CD14-positive monocyte (primary cell): Measurements from ENCODE around the gene ATG3. TPM values are rescaled to one million over a fixed set of nuclear protein-coding genes. Genes with fewer than 3 reads are reported as not detected.

Source experiments
- DNase-seq, 3 donors: peaks; one replicate each; pipeline ENCODE4 v3.0.0-alpha.2; 2011 to 2022
- H2AFZ ChIP-seq: 2 replicates; pipeline ENCODE4 v1.6.0; 2012; ENCODE audit warnings: mild to moderate bottlenecking, low read depth, low read length, inconsistent platforms; ENCODE audit not compliant: insufficient read depth, poor library complexity, severe bottlenecking
- H3K27ac ChIP-seq, 2 donors: 1 replicate in 1 of 2; 2 replicates in 1 of 2; pipeline ENCODE4 v1.5.1; 2012 to 2013; ENCODE audit warnings: low read length in 2 of 2, control low read depth in 1 of 2, inconsistent platforms in 1 of 2, low read depth in 1 of 2, mild to moderate bottlenecking in 1 of 2
- H3K27me3 ChIP-seq, 2 donors: one replicate each; pipeline versions ENCODE4 v1.6.0 to v1.6.1; 2011 to 2013; ENCODE audit warnings: low read length in 2 of 2; ENCODE audit not compliant: control insufficient read depth in 2 of 2, insufficient read depth in 2 of 2
- H3K36me3 ChIP-seq, 2 donors: replicated peaks in 1 of 2; 1 replicate in 1 of 2; 2 replicates in 1 of 2; pipeline versions ENCODE4 v1.5.1 to v1.6.1; 2012 to 2013; ENCODE audit warnings: low read length in 2 of 2, control low read depth in 1 of 2, inconsistent platforms in 1 of 2, mild to moderate bottlenecking in 1 of 2; ENCODE audit not compliant: insufficient read depth in 2 of 2, control insufficient read depth in 1 of 2
- H3K4me1 ChIP-seq, 2 donors: 1 replicate in 1 of 2; 2 replicates in 1 of 2; pipeline versions ENCODE4 v1.5.1 to v1.6.1; 2012 to 2013; ENCODE audit warnings: low read length in 2 of 2, control low read depth in 1 of 2, inconsistent platforms in 1 of 2, mild to moderate bottlenecking in 1 of 2, moderate library complexity in 1 of 2; ENCODE audit not compliant: insufficient read depth in 2 of 2, control insufficient read depth in 1 of 2
- H3K4me2 ChIP-seq: replicated peaks from 2 replicates; pipeline ENCODE3; 2012; ENCODE audit warnings: low read length, moderate library complexity, mild to moderate bottlenecking; ENCODE audit not compliant: poor library complexity, severe bottlenecking; ENCODE audit errors: extremely low read depth
- H3K4me3 ChIP-seq, 3 experiments: fragments of 200-600 bp in 1 of 3; sonication (generic) in 1 of 3; replicated peaks in 1 of 3; 1 replicate in 2 of 3; 2 replicates in 1 of 3; pipeline ENCODE4 v1.5.1; 2011 to 2013; ENCODE audit warnings: low read length in 3 of 3, mild to moderate bottlenecking in 3 of 3, control low read depth in 2 of 3, low read depth in 2 of 3, inconsistent platforms in 1 of 3, moderate library complexity in 1 of 3
- H3K79me2 ChIP-seq: 2 replicates; pipeline ENCODE4 v1.6.0; 2012; ENCODE audit warnings: mild to moderate bottlenecking, control low read depth, inconsistent platforms, low read length, moderate library complexity; ENCODE audit not compliant: insufficient read depth
- H3K9ac ChIP-seq: 2 replicates; pipeline ENCODE4 v1.6.0; 2017; ENCODE audit warnings: low read length, mild to moderate bottlenecking; ENCODE audit not compliant: insufficient read depth, poor library complexity, severe bottlenecking
- H3K9me3 ChIP-seq, 2 donors: replicated peaks in 1 of 2; 1 replicate in 1 of 2; 2 replicates in 1 of 2; pipeline versions ENCODE4 v1.5.1 to v1.6.1; 2012 to 2013; ENCODE audit warnings: low read length in 2 of 2, control low read depth in 1 of 2; ENCODE audit not compliant: control insufficient read depth in 1 of 2, insufficient read depth in 1 of 2
- H4K20me1 ChIP-seq: 2 replicates; pipeline ENCODE4 v1.6.0; 2012; ENCODE audit warnings: mild to moderate bottlenecking, low read length, control low read depth, moderate library complexity; ENCODE audit not compliant: insufficient read depth
- H3K27ac Mint-ChIP-seq, 7 donors: one replicate each; pipeline ENCODE4 v1.8.0; 2020; ENCODE audit warnings: mild to moderate bottlenecking in 7 of 7, mixed read lengths in 7 of 7, moderate library complexity in 6 of 7, inconsistent platforms in 2 of 7
- H3K27me3 Mint-ChIP-seq, 3 donors: one replicate each; pipeline ENCODE4 v1.8.0; 2021 to 2022; ENCODE audit warnings: low read depth in 3 of 3, mild to moderate bottlenecking in 3 of 3, mixed read lengths in 3 of 3, moderate library complexity in 3 of 3, inconsistent platforms in 1 of 3
- H3K36me3 Mint-ChIP-seq, 2 donors: one replicate each; pipeline ENCODE4 v1.8.0; 2020; ENCODE audit warnings: mixed read lengths in 2 of 2, inconsistent platforms in 1 of 2, mild to moderate bottlenecking in 1 of 2
- H3K4me1 Mint-ChIP-seq: one replicate; pipeline ENCODE4 v1.8.0; 2020; ENCODE audit warnings: mild to moderate bottlenecking, mixed read lengths
- H3K4me3 Mint-ChIP-seq, 2 donors: one replicate each; pipeline ENCODE4 v1.8.0; 2020; ENCODE audit warnings: mild to moderate bottlenecking in 2 of 2, mixed read lengths in 2 of 2, moderate library complexity in 1 of 2
- H3K9me3 Mint-ChIP-seq, 7 donors: one replicate each; pipeline ENCODE4 v1.8.0; 2020 to 2022; ENCODE audit warnings: mixed read lengths in 7 of 7, mild to moderate bottlenecking in 6 of 7, moderate library complexity in 6 of 7, inconsistent platforms in 2 of 7
- CTCF ChIP-seq: fragments of 200-600 bp; IDR thresholded peaks from one replicate; pipeline ENCODE4 v1.8.0; 2022; ENCODE audit warnings: antibody characterized with exemption, mild to moderate bottlenecking
- WGBS: methylation state at CpG from one replicate; pipeline ENCODE4 v1.1.5; 2013; ENCODE audit warnings: missing lambda C conversion rate; ENCODE audit not compliant: insufficient coverage; 5-methylcytosine and 5-hydroxymethylcytosine counted together
- intact Hi-C, 2 donors: fragments of 100-400 bp; cut with micrococcal nuclease; formaldehyde crosslinking; loops; one replicate each; pipeline versions ENCODE4 v1.15.0 to v1.15.1; 2023
- polyA plus RNA-seq, 3 donors: library from polyadenylated mRNA; depleted of rRNA in 1 of 3; unstranded in 2 of 3; stranded (reverse) in 1 of 3; fragments of 300-500 nt in 2 of 3; fragments of >200 nt in 1 of 3; fragmentation: Illumina TruSeq in 2 of 3; gene quantifications; 1 replicate in 2 of 3; 2 replicates in 1 of 3; pipeline ENCODE4 v1.2.3, GENCODE V29; 2012 to 2021

ATG3 gene
- polyA plus RNA-seq, 3 donors, result 99.8 to 288 (median 226) TPM

- H3K4me1 Mint-ChIP-seq, result peaks cover under 1% of the 10 kb centered on the region
- H3K36me3 ChIP-seq, result peaks cover 8 to 22% of the 10 kb centered on the region in 2 donors
- intact Hi-C loops, result no loop called here
- H3K4me3 Mint-ChIP-seq, result no peak overlapping the region
- H3K9ac ChIP-seq, result no peak overlapping the region
- no peak overlapping the region for H3K27ac ChIP-seq
- TF ChIP-seq CTCF, result no peak
- H3K9me3 ChIP-seq, result no peaks in the 10 kb centered on the region
- H3K27me3 ChIP-seq, result no peaks in the 10 kb centered on the region
- no peaks in the 10 kb centered on the region for H4K20me1 ChIP-seq
- H3K9me3 Mint-ChIP-seq, result peaks cover 0 to 2% (median 0%) of the 10 kb centered on the region in 7 donors
- no peaks in the 10 kb centered on the region for H3K4me1 ChIP-seq
- H3K36me3 Mint-ChIP-seq, result peaks cover 25 to 31% of the 10 kb centered on the region in 2 donors
- no peaks in the 10 kb centered on the region for H3K79me2 ChIP-seq
- H3K4me3 ChIP-seq, result no peak overlapping the region
- H3K27ac Mint-ChIP-seq, result no peak overlapping the region
- H3K4me2 ChIP-seq, result no peak overlapping the region
- no peak overlapping the region for H2AFZ ChIP-seq
- no peak for DNase-seq
- WGBS, result no CpG with 5 or more reads among the region's 2 CpGs
- H3K27me3 Mint-ChIP-seq, result peaks cover 0 to 3% (median 0%) of the 10 kb centered on the region in 3 donors
These were observed 36.2 kb upstream of the ATG3 start for GRCh38 chr3:112597945-112598344.

GRCh38 chr3:112594856-112595255, 33.1 kb upstream of the ATG3 start:
- H3K9ac ChIP-seq, result no peak overlapping the region
- intact Hi-C loops, result no loop called here
- H3K27ac Mint-ChIP-seq, result no peak overlapping the region
- peaks cover 10% of the 10 kb centered on the region for H3K4me1 Mint-ChIP-seq
- no peak overlapping the region for H3K4me2 ChIP-seq
- H3K27ac ChIP-seq, result no peak overlapping the region
- H3K4me1 ChIP-seq, result peaks cover 4 to 8% of the 10 kb centered on the region in 2 donors
- no peak for DNase-seq
- H3K36me3 Mint-ChIP-seq, result peaks cover 48 to 57% of the 10 kb centered on the region in 2 donors
- H3K79me2 ChIP-seq, result no peaks in the 10 kb centered on the region
- peaks cover 0 to 4% (median 0%) of the 10 kb centered on the region in 7 donors for H3K9me3 Mint-ChIP-seq
- H2AFZ ChIP-seq, result no peak overlapping the region
- no peaks in the 10 kb centered on the region for H4K20me1 ChIP-seq
- TF ChIP-seq CTCF, result no peak
- H3K36me3 ChIP-seq, result peaks cover 14 to 43% of the 10 kb centered on the region in 2 donors
- H3K4me3 Mint-ChIP-seq, result no peak overlapping the region
- no peak overlapping the region for H3K4me3 ChIP-seq
- H3K27me3 ChIP-seq, result no peaks in the 10 kb centered on the region
- WGBS, result no CpG with 5 or more reads among the region's 2 CpGs
- H3K9me3 ChIP-seq, result no peaks in the 10 kb centered on the region
- no peaks in the 10 kb centered on the region for H3K27me3 Mint-ChIP-seq
